Measurements from ENCODE around the gene CRELD1. TPM values are rescaled to one million over a fixed set of nuclear protein-coding genes. Genes with fewer than 3 reads are reported as not detected.

The CRELD1 gene
- total and polyA plus RNA-seq, 2 of the 4 experiments (the other 2 are of a cell fraction) = 8.6 to 25.7 TPM

GRCh38 chr3:9897408-9898372 lies 35.9 kb upstream of the CRELD1 start:
- H2BK15ac ChIP-seq (ENCODE audit: low read depth, low read length) = no peak overlapping the region
- in situ Hi-C loops (cut with MboI; ENCODE audit: low sequenced_read_pairs) (no loop called here), dilution Hi-C loops (cut with HindIII; ENCODE audit: low sequenced_read_pairs, unreplicated experiment) (no loop called here), intact Hi-C loops (cut with micrococcal nuclease) (no loop called here)
- peaks cover 2% of the 10 kb centered on the region; the same call in 1 of the 2 replicates for H4K20me1 ChIP-seq (ENCODE audit: insufficient read depth, low read length)
- no peak overlapping the region for H3K9ac ChIP-seq (ENCODE audit: low read depth, low read length)
- H3K23ac ChIP-seq (ENCODE audit: low read depth, low read length) = no peak overlapping the region
- H3K18ac ChIP-seq (ENCODE audit: low read depth, low read length) = no peak overlapping the region
- H3K79me1 ChIP-seq (ENCODE audit: low read depth in 1 of 2, low read length in 2 of 2) = peaks cover 21 to 49% of the 10 kb centered on the region in 2 experiments
- peak overlapping the region; percentile 20; the same call in 1 of the 2 replicates for H3K4ac ChIP-seq (ENCODE audit: low read depth, low read length)
- H3K9me1 ChIP-seq (ENCODE audit: insufficient read depth, low read length) = peaks cover 18% of the 10 kb centered on the region
- CTCF ChIA-PET = no interaction called here
- H2AK5ac ChIP-seq (ENCODE audit: low read depth, low read length) = no peak overlapping the region
- TF ChIP-seq POLR2A (IDR thresholded peaks at IDR 0.05; ENCODE audit: low read depth, low read length) (no peak), RAD21 (IDR thresholded peaks at IDR 0.05; ENCODE audit: low read length) (no peak), MAZ (IDR thresholded peaks at IDR 0.05; ENCODE audit: borderline replicate concordance, low read depth, low read length) (no peak), RFX5 (IDR thresholded peaks at IDR 0.05; ENCODE audit: low read depth, low read length) (no peak), CHD1 (IDR thresholded peaks at IDR 0.05; ENCODE audit: low read depth, low read length) (no peak), MXI1 (IDR thresholded peaks at IDR 0.05; ENCODE audit: borderline replicate concordance, low read depth, low read length) (no peak), MAFK (IDR thresholded peaks at IDR 0.05; ENCODE audit: low read depth, low read length) (no peak), SMC3 (IDR thresholded peaks at IDR 0.05; ENCODE audit: low read depth, low read length) (no peak), CTCF (conservative IDR thresholded peaks at IDR 0.05; ENCODE audit: low read depth, low read length) (no peak), ELK1 (IDR thresholded peaks at IDR 0.05; ENCODE audit: borderline replicate concordance, low read depth, low read length) (no peak), BHLHE40 (IDR thresholded peaks at IDR 0.05; ENCODE audit: low read depth, low read length) (no peak), NFE2L2 (IDR thresholded peaks at IDR 0.05; ENCODE audit: low read depth, low read length) (no peak), FOS (IDR thresholded peaks at IDR 0.05; ENCODE audit: low read depth, low read length) (no peak), RCOR1 (IDR thresholded peaks at IDR 0.05; ENCODE audit: insufficient replicate concordance, low read length) (no peak)
- DNase-seq (peak; percentile 41), ATAC-seq (ENCODE audit: low read depth) (no peak)
- H3K27me3 ChIP-seq (ENCODE audit: control insufficient read depth, insufficient read depth, low read length) = no peaks in the 10 kb centered on the region
- no peak overlapping the region for H3K4me2 ChIP-seq (ENCODE audit: low read depth, low read length)
- no peak overlapping the region for H3K56ac ChIP-seq (ENCODE audit: extremely low read depth, insufficient read depth, low read length)
- no TSS peak for BruUV-seq (replicated peaks)
- no peak overlapping the region for H2BK20ac ChIP-seq (ENCODE audit: low read depth, low read length)
- H2AFZ ChIP-seq (replicated peaks; ENCODE audit: low read length, poor library complexity) = no peak overlapping the region
- no peak overlapping the region for H3K27ac ChIP-seq (ENCODE audit: insufficient read depth, low read length)
- H2BK5ac ChIP-seq (ENCODE audit: low read depth, low read length, poor library complexity, severe bottlenecking) = no peak overlapping the region
- 100% methylated on average over 1 of the region's 4 CpGs; no CpG with 5 or more reads in 1 of the 2 experiments for WGBS, 2 experiments (ENCODE audit: extremely low coverage in 2 of 2, insufficient read length in 1 of 2)
- H3K9me3 ChIP-seq (ENCODE audit: control insufficient read depth, insufficient read depth, low read length) = no peaks in the 10 kb centered on the region
- H3K36me3 ChIP-seq (ENCODE audit: control insufficient read depth, insufficient read depth, low read length) = peaks cover 13% of the 10 kb centered on the region
- POLR2A ChIA-PET (ENCODE audit: unreplicated experiment) = no interaction called here
- no peak overlapping the region for H4K5ac ChIP-seq (ENCODE audit: low read depth, low read length)
- H2AK9ac ChIP-seq (replicated peaks; ENCODE audit: low read depth, low read length, poor library complexity) = no peak overlapping the region
- no peak overlapping the region for H3K4me3 ChIP-seq (ENCODE audit: insufficient read depth, low read depth, low read length)
- H4K8ac ChIP-seq (ENCODE audit: low read depth in 2 of 2, low read length in 2 of 2) = no peak overlapping the region
- H3K4me1 ChIP-seq (ENCODE audit: control insufficient read depth, insufficient read depth, low read length) = peaks cover 6% of the 10 kb centered on the region
- no peak overlapping the region for H2BK120ac ChIP-seq (ENCODE audit: low read depth, low read length)
- no peak overlapping the region for H3K14ac ChIP-seq (replicated peaks; ENCODE audit: low read depth, low read length)
- H4K91ac ChIP-seq (ENCODE audit: insufficient read depth, low read depth, low read length) = no peak overlapping the region

Data from IMR-90 (cell line).